Mononuclear cell (primary cell): ENCODE data around the gene TMOD3. TPM values are rescaled to one million over a fixed set of nuclear protein-coding genes. Genes with fewer than 3 reads are reported as not detected.

Experiments
- H3K27me3 ChIP-seq: 2 replicates; pipeline ENCODE4 v1.6.0; 2011; ENCODE audit warnings: low read length, control low read depth; ENCODE audit not compliant: insufficient read depth
- H3K4me1 ChIP-seq: 2 replicates; pipeline ENCODE4 v1.5.1; 2011; ENCODE audit warnings: mild to moderate bottlenecking, low read length, control low read depth; ENCODE audit not compliant: insufficient read depth
- H3K4me3 ChIP-seq: 2 replicates; pipeline ENCODE4 v1.5.1; 2011; ENCODE audit warnings: mild to moderate bottlenecking, low read length, moderate library complexity
- H3K9me3 ChIP-seq: 2 replicates; pipeline ENCODE4 v1.5.1; 2011; ENCODE audit warnings: low read depth, mild to moderate bottlenecking, control low read depth, low read length
- total RNA-seq: library from RNA; depleted of rRNA; stranded (reverse); fragments of >200 nt; gene quantifications from one replicate; pipeline ENCODE4 v1.2.3, GENCODE V29; 2012

Gene TMOD3
- total RNA-seq, 1 donor, result 43.0 TPM

DNA sequence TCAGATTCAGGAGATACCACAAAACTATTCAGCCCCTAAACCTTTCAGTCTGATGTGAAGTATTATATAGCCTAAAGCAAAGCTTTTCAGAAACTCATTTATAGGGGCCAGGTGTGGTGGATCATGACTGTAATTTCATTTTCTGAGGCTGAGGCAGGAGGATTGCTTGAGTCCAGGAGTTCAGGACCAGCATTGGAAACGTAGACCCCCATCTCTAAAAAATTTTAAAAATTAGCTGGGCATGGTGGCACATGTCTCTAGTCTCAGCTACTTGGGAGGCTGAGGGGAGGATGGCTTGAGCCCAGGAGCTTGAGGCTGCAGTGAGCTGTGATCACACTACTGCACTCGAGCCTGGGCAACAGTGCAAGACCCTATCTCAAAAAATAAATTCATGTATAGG lies 60.0 kb downstream of the TMOD3 start:
- Histone ChIP-seq H3K4me1 (no peaks in the 10 kb centered on the region), H3K4me3 (no peak overlapping the region), H3K27me3 (no peaks in the 10 kb centered on the region), H3K9me3 (no peaks in the 10 kb centered on the region)

GRCh38 chr15:51904421-51904820 lies 75.0 kb downstream of the TMOD3 start:
- H3K4me1 ChIP-seq, result no peaks in the 10 kb centered on the region
- H3K9me3 ChIP-seq, result no peaks in the 10 kb centered on the region
- H3K27me3 ChIP-seq, result no peaks in the 10 kb centered on the region
- H3K4me3 ChIP-seq, result no peak overlapping the region

GRCh38 chr15:51904931-51905330 lies 75.5 kb downstream of the TMOD3 start:
- H3K4me3 ChIP-seq, result no peak overlapping the region
- H3K9me3 ChIP-seq, result no peaks in the 10 kb centered on the region
- H3K27me3 ChIP-seq, result no peaks in the 10 kb centered on the region
- H3K4me1 ChIP-seq, result no peaks in the 10 kb centered on the region

DNA sequence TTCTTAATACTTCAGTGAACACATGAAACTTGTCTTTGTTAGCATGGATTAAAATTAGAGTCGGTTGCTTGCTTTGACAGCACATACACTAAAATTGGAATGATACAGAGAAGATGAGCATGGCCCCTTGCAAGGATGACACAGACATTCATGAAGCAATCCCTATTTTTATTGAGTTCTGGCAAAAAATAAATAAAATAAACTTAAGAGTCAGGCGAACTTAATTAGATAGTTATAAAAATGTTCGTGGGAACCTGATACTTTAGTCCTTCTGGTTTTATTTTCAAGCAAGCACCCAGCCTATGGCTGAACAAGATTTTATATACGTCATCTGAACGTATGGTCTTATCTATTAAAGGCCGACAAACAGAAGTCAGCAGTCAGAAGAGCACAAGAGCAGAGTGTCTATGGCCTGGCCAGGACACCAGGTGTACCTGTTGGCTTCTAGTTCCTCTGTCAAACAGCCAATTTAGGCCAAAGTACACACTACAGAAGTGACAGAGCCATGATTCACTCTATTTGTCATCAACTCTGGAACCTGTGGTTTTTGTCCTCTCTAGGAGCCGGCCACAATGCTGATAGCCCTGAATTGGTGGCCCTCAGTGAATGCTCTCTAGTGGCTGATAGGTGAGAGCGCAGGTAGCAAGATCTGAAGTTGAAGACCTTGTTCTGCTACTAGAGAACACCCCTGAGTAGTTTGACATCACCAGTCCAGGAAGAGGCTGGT lies 77.8 kb downstream of the TMOD3 start:
- Histone ChIP-seq H3K9me3 (no peaks in the 10 kb centered on the region), H3K27me3 (no peaks in the 10 kb centered on the region), H3K4me3 (no peak overlapping the region), H3K4me1 (no peaks in the 10 kb centered on the region)

- Histone ChIP-seq H3K4me1 (no peaks in the 10 kb centered on the region), H3K4me3 (no peak overlapping the region), H3K27me3 (no peaks in the 10 kb centered on the region), H3K9me3 (no peaks in the 10 kb centered on the region)
These were observed 78.9 kb downstream of the TMOD3 start for GRCh38 chr15:51908316-51908715.

GRCh38 chr15:51909584-51909983 lies 80.1 kb downstream of the TMOD3 start:
- Histone ChIP-seq H3K27me3 (no peaks in the 10 kb centered on the region), H3K4me1 (no peaks in the 10 kb centered on the region), H3K9me3 (no peaks in the 10 kb centered on the region), H3K4me3 (no peak overlapping the region)

DNA sequence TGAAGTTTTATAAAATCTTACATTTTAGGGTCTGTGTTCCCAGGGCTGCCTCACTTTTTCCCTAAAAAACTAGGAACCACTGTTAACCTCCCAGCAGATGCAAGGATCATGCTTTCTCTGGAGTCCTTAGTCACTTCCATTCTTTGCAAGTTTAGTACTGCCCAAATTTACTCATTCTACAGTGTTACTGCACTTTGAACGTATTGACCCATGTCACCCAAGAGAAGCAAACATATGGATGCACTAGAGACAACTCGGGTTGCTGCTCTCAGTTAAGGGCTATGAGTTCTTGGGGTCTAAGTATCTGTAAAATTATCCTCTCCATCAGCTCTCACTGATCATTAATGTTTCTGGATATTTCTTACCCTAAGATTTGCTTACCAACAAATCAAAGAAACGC lies 83.1 kb downstream of the TMOD3 start:
- H3K4me3 ChIP-seq, result no peak overlapping the region
- no peaks in the 10 kb centered on the region for H3K9me3 ChIP-seq
- H3K27me3 ChIP-seq, result no peaks in the 10 kb centered on the region
- no peaks in the 10 kb centered on the region for H3K4me1 ChIP-seq

DNA sequence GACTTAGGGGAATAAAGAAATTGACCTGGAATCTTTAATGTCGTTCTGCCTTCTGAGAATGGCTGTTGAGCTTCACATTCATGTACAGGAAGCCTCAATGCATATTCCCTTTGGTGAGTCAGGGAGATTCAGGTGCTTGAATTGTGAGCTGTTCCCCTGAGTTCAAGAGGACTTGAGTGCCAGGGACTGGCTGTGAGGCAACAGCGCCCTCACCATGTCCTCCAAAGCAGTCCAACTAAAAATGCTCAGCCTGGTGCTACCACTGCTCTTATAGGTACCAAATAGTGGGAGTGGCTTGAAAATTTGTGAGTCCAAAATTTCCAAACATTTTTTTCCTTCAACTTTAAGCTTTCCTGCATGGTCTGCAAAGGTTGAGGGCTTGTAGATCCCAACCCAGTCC lies 88.0 kb downstream of the TMOD3 start:
- no peaks in the 10 kb centered on the region for H3K4me1 ChIP-seq
- no peak overlapping the region for H3K4me3 ChIP-seq
- H3K27me3 ChIP-seq, result no peaks in the 10 kb centered on the region
- no peaks in the 10 kb centered on the region for H3K9me3 ChIP-seq

- Histone ChIP-seq H3K4me1 (no peaks in the 10 kb centered on the region), H3K27me3 (no peaks in the 10 kb centered on the region), H3K4me3 (no peak overlapping the region), H3K9me3 (no peaks in the 10 kb centered on the region)
These were observed 95.0 kb downstream of the TMOD3 start for GRCh38 chr15:51924156-51925068.

GRCh38 chr15:51926809-51927208 lies 97.4 kb downstream of the TMOD3 start:
- no peaks in the 10 kb centered on the region for H3K9me3 ChIP-seq
- H3K4me1 ChIP-seq, result no peaks in the 10 kb centered on the region
- no peaks in the 10 kb centered on the region for H3K27me3 ChIP-seq
- no peak overlapping the region for H3K4me3 ChIP-seq

DNA sequence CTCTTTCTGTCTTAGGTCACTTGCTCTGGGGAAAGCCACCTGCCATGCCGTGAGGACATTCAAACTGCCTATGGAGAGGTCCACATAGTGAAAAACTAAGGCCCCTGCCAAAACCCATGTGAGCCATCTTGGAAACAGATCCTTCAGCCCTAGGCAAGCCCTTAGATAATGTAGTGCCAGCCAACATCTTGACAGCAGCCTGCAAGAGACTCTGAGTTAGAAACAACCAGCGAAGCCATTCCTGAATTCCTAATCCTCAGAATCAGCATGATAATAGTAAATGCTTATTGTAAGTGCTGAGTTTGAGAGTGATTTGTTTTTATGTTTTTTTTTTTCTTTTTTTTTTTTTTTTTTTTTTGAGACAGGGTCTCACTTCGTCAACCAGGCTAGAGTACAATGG lies 101.6 kb downstream of the TMOD3 start:
- Histone ChIP-seq H3K4me3 (no peak overlapping the region), H3K27me3 (no peaks in the 10 kb centered on the region), H3K9me3 (no peaks in the 10 kb centered on the region), H3K4me1 (peaks cover 7% of the 10 kb centered on the region)

DNA sequence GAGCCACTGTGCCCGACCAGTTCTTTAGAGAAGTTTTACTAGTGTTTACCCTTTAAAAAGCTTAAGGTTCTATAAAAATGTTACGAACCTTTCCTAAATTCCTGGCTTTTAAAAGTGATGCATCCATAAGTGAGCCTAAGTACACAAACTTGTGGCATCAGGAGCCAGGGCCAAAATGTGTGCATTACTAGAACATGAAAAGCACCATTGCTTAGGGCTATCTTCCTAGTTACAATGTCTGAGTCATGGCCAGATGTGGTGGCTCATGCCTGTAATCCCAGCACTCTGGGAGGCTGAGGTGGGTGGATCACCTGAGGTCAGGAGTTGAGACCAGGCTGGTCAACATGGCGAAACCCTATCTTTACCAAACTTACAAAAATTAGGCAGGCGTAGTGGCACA lies 102.2 kb downstream of the TMOD3 start:
- H3K4me1 ChIP-seq, result peaks cover 9% of the 10 kb centered on the region
- no peaks in the 10 kb centered on the region for H3K9me3 ChIP-seq
- no peak overlapping the region for H3K4me3 ChIP-seq
- H3K27me3 ChIP-seq, result no peaks in the 10 kb centered on the region

- peaks cover 9% of the 10 kb centered on the region for H3K4me1 ChIP-seq
- no peaks in the 10 kb centered on the region for H3K9me3 ChIP-seq
- H3K4me3 ChIP-seq, result no peak overlapping the region
- H3K27me3 ChIP-seq, result no peaks in the 10 kb centered on the region
These were observed 102.7 kb downstream of the TMOD3 start for GRCh38 chr15:51932161-51932560.

GRCh38 chr15:51935466-51936104 lies 106.1 kb downstream of the TMOD3 start:
- H3K4me3 ChIP-seq, result no peak overlapping the region
- no peaks in the 10 kb centered on the region for H3K27me3 ChIP-seq
- no peaks in the 10 kb centered on the region for H3K9me3 ChIP-seq
- H3K4me1 ChIP-seq, result peaks cover 9% of the 10 kb centered on the region

DNA sequence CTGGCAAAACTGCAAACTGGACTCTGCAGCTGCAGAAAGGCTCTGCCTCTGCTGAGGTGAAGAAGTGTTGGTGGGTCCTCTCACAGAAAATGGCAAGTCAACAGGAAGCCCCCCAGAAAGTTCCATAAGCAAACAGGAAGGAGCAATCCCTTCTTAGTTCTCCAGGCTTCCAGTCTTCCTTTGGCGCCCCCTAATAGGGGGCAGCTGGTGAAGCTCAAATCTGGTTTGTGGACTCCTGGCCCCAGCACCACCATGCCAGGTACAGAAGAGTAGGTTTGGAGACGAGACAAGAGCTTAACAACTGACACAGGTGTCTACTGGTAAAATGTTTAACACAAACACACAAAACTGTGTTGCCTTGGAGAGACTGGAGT lies 106.6 kb downstream of the TMOD3 start:
- Histone ChIP-seq H3K27me3 (no peaks in the 10 kb centered on the region), H3K4me3 (no peak overlapping the region), H3K9me3 (no peaks in the 10 kb centered on the region), H3K4me1 (peaks cover 9% of the 10 kb centered on the region)
